ENCODE results near the gene LHPP.

DNA sequence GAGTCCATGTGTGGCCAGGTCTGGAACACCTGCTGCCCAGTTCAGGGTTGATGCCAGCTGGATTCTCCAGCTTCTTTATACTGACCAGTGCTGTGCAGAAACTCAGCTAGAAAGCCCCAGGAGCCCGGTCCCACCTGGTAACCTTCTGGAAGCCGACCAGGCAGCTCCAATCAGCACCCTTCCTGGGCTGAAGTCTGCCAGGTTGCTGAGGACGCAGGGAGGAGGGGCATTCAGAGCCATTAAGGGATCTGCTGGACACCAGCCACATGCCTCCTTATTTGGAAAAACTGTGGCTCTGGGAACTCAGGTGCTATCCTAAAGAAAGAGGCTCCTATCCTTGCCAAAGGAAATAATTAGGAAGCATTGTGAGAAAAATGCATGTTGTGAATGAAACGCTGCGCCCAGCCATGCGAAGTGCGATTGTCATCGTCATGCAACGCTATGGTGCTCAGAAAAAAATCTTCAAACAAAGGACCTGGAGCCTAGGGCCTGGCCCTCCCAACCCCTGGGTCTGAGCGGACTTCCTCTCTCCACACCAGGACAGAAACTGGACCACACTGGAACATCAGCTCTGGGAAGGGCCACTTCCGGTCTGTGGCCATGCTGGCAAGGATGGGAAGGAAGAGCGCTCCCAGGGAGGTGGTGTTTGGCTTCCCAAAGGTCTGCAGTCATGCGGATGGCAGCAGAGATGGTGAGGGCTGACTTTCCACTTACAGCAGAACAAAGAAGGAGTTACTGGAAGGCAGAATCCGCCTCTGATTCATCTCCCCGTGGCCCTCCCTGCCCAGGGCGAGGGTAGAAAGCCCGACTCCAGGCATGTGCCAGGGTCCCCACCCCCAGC lies 192.4 kb downstream of the LHPP start:
- TF ChIP-seq POLR2A (IDR thresholded peaks at IDR 0.05) = no peak
- TF ChIP-seq, protein P1, sequence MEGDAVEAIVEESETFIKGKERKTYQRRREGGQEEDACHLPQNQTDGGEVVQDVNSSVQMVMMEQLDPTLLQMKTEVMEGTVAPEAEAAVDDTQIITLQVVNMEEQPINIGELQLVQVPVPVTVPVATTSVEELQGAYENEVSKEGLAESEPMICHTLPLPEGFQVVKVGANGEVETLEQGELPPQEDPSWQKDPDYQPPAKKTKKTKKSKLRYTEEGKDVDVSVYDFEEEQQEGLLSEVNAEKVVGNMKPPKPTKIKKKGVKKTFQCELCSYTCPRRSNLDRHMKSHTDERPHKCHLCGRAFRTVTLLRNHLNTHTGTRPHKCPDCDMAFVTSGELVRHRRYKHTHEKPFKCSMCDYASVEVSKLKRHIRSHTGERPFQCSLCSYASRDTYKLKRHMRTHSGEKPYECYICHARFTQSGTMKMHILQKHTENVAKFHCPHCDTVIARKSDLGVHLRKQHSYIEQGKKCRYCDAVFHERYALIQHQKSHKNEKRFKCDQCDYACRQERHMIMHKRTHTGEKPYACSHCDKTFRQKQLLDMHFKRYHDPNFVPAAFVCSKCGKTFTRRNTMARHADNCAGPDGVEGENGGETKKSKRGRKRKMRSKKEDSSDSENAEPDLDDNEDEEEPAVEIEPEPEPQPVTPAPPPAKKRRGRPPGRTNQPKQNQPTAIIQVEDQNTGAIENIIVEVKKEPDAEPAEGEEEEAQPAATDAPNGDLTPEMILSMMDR (IDR thresholded peaks at IDR 0.05) = no peak
